Neuronal stem cell (in vitro differentiated cells): ENCODE measurements around the gene DUS1L.

Experiments used
- DNase-seq: peaks from one replicate; pipeline ENCODE4 v3.0.0-alpha.2; 2013; ENCODE audit warnings: low spot score
- H2AFZ ChIP-seq: one replicate; pipeline ENCODE4 v1.6.1; 2013; ENCODE audit warnings: mild to moderate bottlenecking, low read length, inconsistent platforms
- H2AK5ac ChIP-seq: 2 replicates; pipeline ENCODE4 v1.6.1; 2013; ENCODE audit warnings: low read depth, mild to moderate bottlenecking, inconsistent platforms, low read length, moderate library complexity, mixed read lengths
- H2BK120ac ChIP-seq: 2 replicates; pipeline ENCODE4 v1.6.1; 2013; ENCODE audit warnings: low read depth, mild to moderate bottlenecking, inconsistent platforms, low read length, moderate library complexity, mixed read lengths
- H2BK12ac ChIP-seq: one replicate; pipeline ENCODE4 v1.6.1; 2013; ENCODE audit warnings: low read length, inconsistent platforms
- H2BK15ac ChIP-seq: 2 replicates; pipeline ENCODE4 v1.6.1; 2013; ENCODE audit warnings: mild to moderate bottlenecking, low read length, inconsistent platforms, mixed read lengths
- H2BK5ac ChIP-seq: one replicate; pipeline ENCODE4 v1.6.1; 2013; ENCODE audit warnings: inconsistent platforms, mild to moderate bottlenecking, low read length, moderate library complexity
- H3K14ac ChIP-seq: one replicate; pipeline ENCODE4 v1.6.1; 2013; ENCODE audit warnings: low read length, inconsistent platforms
- H3K18ac ChIP-seq: 2 replicates; pipeline ENCODE4 v1.6.1; 2013; ENCODE audit warnings: low read length, inconsistent platforms
- H3K23ac ChIP-seq: 2 replicates; pipeline ENCODE4 v1.6.1; 2013; ENCODE audit warnings: low read depth, mild to moderate bottlenecking, mixed read lengths, low read length, inconsistent platforms; ENCODE audit not compliant: poor library complexity
- H3K27ac ChIP-seq: replicated peaks from 3 replicates; pipeline ENCODE4 v1.5.1; 2013; ENCODE audit warnings: low read length, inconsistent platforms
- H3K27me3 ChIP-seq, 3 experiments: 2 replicates each; pipeline ENCODE4 v1.6.1; 2013; ENCODE audit warnings: low read length in 3 of 3, mild to moderate bottlenecking in 2 of 3, inconsistent platforms in 1 of 3, low read depth in 1 of 3, mixed read lengths in 1 of 3, moderate library complexity in 1 of 3; ENCODE audit not compliant: control insufficient read depth in 3 of 3, insufficient read depth in 3 of 3
- H3K36me3 ChIP-seq, 2 donors: replicated peaks in 1 of 2; 2 replicates each; pipeline ENCODE4 v1.6.1; 2013; ENCODE audit warnings: low read length in 2 of 2; ENCODE audit not compliant: control insufficient read depth in 2 of 2, insufficient read depth in 2 of 2
- H3K4ac ChIP-seq: 2 replicates; pipeline ENCODE4 v1.6.1; 2013; ENCODE audit warnings: inconsistent platforms, mild to moderate bottlenecking, low read length, moderate library complexity
- H3K4me1 ChIP-seq, 2 donors: 1 replicate in 1 of 2; 2 replicates in 1 of 2; pipeline ENCODE4 v1.6.1; 2013; ENCODE audit warnings: low read length in 2 of 2, low read depth in 1 of 2; ENCODE audit not compliant: control insufficient read depth in 2 of 2, insufficient read depth in 1 of 2
- H3K4me2 ChIP-seq: one replicate; pipeline ENCODE4 v1.6.1; 2013; ENCODE audit warnings: mild to moderate bottlenecking, low read length, inconsistent platforms; ENCODE audit not compliant: insufficient read depth, poor library complexity, severe bottlenecking
- H3K4me3 ChIP-seq, 2 donors: 2 replicates each; pipeline ENCODE4 v1.5.1; 2013; ENCODE audit warnings: low read length in 2 of 2, mild to moderate bottlenecking in 2 of 2, inconsistent platforms in 1 of 2, moderate library complexity in 1 of 2
- H3K79me1 ChIP-seq: one replicate; pipeline ENCODE4 v1.6.1; 2013; ENCODE audit warnings: low read depth, mild to moderate bottlenecking, inconsistent platforms, low read length, moderate library complexity
- H3K9ac ChIP-seq: one replicate; pipeline ENCODE4 v1.6.1; 2013; ENCODE audit warnings: mild to moderate bottlenecking, low read depth, low read length, inconsistent platforms; ENCODE audit not compliant: poor library complexity
- H3K9me3 ChIP-seq, 2 donors: replicated peaks in 1 of 2; 2 replicates each; pipeline versions ENCODE3 to v1.6.1; 2013; ENCODE audit warnings: low read length in 2 of 2, mild to moderate bottlenecking in 2 of 2, inconsistent platforms in 1 of 2, low read depth in 1 of 2, mixed read lengths in 1 of 2, moderate library complexity in 1 of 2; ENCODE audit not compliant: control insufficient read depth in 2 of 2, insufficient read depth in 1 of 2
- H4K8ac ChIP-seq: one replicate; pipeline ENCODE4 v1.6.1; 2013; ENCODE audit warnings: low read depth, mild to moderate bottlenecking, inconsistent platforms, low read length, moderate library complexity
- H4K91ac ChIP-seq: one replicate; pipeline ENCODE4 v1.6.1; 2013; ENCODE audit warnings: low read length, low read depth, mild to moderate bottlenecking, inconsistent platforms; ENCODE audit not compliant: poor library complexity
- WGBS, 2 donors: extraction: QIAGEN DNeasy Blood & Tissue Kit; methylation state at CpG; one replicate each; pipeline ENCODE4 v1.1.7; 2013; ENCODE audit warnings: missing lambda C conversion rate in 2 of 2, mixed read lengths in 1 of 2; ENCODE audit not compliant: insufficient read length in 2 of 2, insufficient replicate concordance in 1 of 2; ENCODE audit errors: extremely low coverage in 2 of 2; 5-methylcytosine and 5-hydroxymethylcytosine counted together

Gene DUS1L

DNA sequence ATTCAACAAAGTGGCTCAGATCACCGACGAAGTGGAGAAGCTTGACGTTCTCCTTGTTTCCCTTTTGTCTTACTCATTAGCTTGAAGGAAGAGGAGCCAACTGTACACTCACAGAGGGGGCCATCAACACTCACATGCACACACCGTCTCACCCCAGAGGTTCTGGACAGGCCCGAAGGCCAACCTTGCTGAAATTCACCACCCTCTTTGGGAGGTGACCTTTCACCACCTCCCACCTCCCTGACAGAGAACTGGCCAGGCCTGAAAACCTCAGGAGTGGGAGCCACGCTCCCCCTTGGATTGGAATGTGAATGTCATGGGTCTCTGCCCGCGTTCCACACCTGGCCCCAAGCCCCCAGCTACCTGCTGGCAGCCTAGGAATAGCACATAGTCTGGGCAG is 30.1 kb downstream of the DUS1L start:
- H3K79me1 ChIP-seq = peaks cover 10% of the 10 kb centered on the region
- H3K27ac ChIP-seq = no peak overlapping the region
- H3K23ac ChIP-seq = peak overlapping the region; percentile 97
- no peak overlapping the region for H3K9ac ChIP-seq
- no peak overlapping the region for H3K14ac ChIP-seq
- no peaks in the 10 kb centered on the region for H3K27me3 ChIP-seq
- WGBS, 2 donors = no CpG with 5 or more reads among the region's 8 CpGs
- no peak overlapping the region for H3K18ac ChIP-seq
- peak overlapping the region; percentile 39 for H2BK5ac ChIP-seq
- no peak overlapping the region for H4K8ac ChIP-seq
- H2BK15ac ChIP-seq = no peak overlapping the region
- no peak overlapping the region for H2BK12ac ChIP-seq
- H3K36me3 ChIP-seq = peaks cover 8 to 33% of the 10 kb centered on the region in 2 donors
- H3K4me2 ChIP-seq = no peak overlapping the region
- H3K4me1 ChIP-seq = peaks cover 14 to 22% of the 10 kb centered on the region in 2 donors
- no peak overlapping the region for H4K91ac ChIP-seq
- H2AFZ ChIP-seq = no peak overlapping the region
- H3K9me3 ChIP-seq = no peaks in the 10 kb centered on the region
- peak overlapping the region in 1 of 2 donors; percentile 15 for H3K4me3 ChIP-seq
- no peak overlapping the region for H2BK120ac ChIP-seq
- DNase-seq = no peak
- H3K4ac ChIP-seq = no peak overlapping the region
- peak overlapping the region; percentile 96 for H2AK5ac ChIP-seq

DNA sequence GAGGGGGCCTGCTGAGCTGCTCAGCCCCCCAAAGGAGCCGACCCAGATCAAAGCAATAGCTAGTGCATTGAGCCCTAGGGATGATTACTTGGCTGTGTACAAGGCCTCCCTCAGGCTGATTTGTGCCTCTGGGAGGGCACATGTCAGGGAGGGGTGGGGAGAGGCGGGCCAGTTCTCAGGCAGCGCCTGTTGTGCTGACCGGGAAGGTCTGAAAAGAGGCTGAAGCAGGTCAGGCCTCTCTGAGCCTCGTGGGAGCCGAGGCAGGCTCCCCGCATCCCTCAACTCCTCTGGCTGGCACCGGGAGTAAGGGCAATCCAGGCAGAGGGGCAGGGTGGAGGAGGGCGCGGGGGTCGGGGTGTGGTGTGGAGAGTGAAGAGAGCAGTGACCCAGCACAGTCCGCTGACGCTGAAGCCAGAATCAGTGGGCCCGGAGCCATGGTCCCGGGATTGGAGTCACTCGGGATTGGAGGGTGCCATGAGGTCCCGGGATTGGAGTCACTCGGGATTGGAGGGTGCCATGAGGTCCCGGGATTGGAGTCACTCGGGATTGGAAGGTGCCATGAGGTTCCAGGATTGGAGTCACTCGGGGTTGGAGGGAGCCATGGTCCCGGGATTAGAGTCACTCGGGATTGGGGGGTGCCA is 31.1 kb downstream of the DUS1L start:
- H3K36me3 ChIP-seq = peaks cover 12 to 35% of the 10 kb centered on the region in 2 donors
- no peak overlapping the region for H4K8ac ChIP-seq
- no peak overlapping the region for H3K4ac ChIP-seq
- no peaks in the 10 kb centered on the region for H3K27me3 ChIP-seq
- H3K9ac ChIP-seq = peak overlapping the region; percentile 50
- no peak for DNase-seq
- H3K9me3 ChIP-seq = no peaks in the 10 kb centered on the region
- no peak overlapping the region for H3K4me2 ChIP-seq
- H3K27ac ChIP-seq = no peak overlapping the region
- H2BK120ac ChIP-seq = no peak overlapping the region
- no peak overlapping the region for H2BK5ac ChIP-seq
- peaks cover 14 to 22% of the 10 kb centered on the region in 2 donors for H3K4me1 ChIP-seq
- H2BK15ac ChIP-seq = no peak overlapping the region
- no peak overlapping the region for H3K18ac ChIP-seq
- H3K14ac ChIP-seq = no peak overlapping the region
- no peak overlapping the region for H2BK12ac ChIP-seq
- no CpG with 5 or more reads among the region's 23 CpGs for WGBS, 2 donors
- H3K4me3 ChIP-seq = no peak overlapping the region
- H3K79me1 ChIP-seq = peaks cover 10% of the 10 kb centered on the region
- H4K91ac ChIP-seq = no peak overlapping the region
- no peak overlapping the region for H2AK5ac ChIP-seq
- no peak overlapping the region for H3K23ac ChIP-seq
- H2AFZ ChIP-seq = no peak overlapping the region

DNA sequence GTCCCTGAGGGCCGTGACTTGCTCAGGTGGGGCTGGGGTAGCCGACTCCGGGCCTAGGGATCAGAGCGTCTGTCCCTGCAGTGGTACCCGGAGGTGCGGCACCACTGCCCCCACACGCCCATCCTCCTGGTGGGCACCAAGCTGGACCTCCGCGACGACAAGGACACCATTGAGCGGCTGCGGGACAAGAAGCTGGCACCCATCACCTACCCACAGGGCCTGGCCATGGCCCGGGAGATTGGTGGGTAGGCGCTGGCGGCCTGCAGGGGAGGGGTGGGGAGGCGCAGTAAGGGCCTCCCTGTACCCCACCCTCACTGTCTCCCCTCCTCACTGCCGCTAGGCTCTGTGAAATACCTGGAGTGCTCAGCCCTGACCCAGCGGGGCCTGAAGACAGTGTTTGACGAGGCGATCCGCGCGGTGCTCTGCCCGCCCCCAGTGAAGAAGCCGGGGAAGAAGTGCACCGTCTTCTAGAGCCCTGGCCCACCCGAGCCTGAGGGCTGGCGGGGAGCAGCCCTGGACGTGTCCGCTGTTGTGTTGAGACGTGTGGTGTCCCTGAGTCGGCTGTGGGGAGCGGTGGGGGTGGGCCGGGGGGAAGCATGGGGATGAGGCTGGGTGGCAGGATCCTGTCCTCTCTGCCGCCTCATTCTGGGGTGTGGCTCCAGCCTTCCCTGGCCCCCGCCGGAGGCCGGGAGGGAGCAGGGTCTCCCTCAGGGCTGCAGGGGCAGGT is 32.1 kb downstream of the DUS1L start:
- Histone ChIP-seq H2BK12ac (peak overlapping the region; percentile 22), H3K27me3 (no peaks in the 10 kb centered on the region), H2BK5ac (no peak overlapping the region), H4K8ac (no peak overlapping the region), H4K91ac (no peak overlapping the region), H2BK120ac (peak overlapping the region; percentile 41), H3K9me3 (no peaks in the 10 kb centered on the region), H3K36me3 (peaks cover 20 to 39% of the 10 kb centered on the region in 2 donors), H3K14ac (no peak overlapping the region), H3K79me1 (peaks cover 10% of the 10 kb centered on the region), H3K18ac (no peak overlapping the region), H3K9ac (no peak overlapping the region), H3K4ac (no peak overlapping the region), H2BK15ac (no peak overlapping the region), H3K4me1 (peaks cover 14 to 22% of the 10 kb centered on the region in 2 donors), H3K27ac (no peak overlapping the region), H2AFZ (no peak overlapping the region), H2AK5ac (peak overlapping the region; percentile 5), H3K4me2 (no peak overlapping the region), H3K4me3 (peak overlapping the region in 1 of 2 donors; percentile 14), H3K23ac (no peak overlapping the region)
- DNase-seq = no peak
- WGBS, 2 donors = no CpG with 5 or more reads among the region's 38 CpGs

DNA sequence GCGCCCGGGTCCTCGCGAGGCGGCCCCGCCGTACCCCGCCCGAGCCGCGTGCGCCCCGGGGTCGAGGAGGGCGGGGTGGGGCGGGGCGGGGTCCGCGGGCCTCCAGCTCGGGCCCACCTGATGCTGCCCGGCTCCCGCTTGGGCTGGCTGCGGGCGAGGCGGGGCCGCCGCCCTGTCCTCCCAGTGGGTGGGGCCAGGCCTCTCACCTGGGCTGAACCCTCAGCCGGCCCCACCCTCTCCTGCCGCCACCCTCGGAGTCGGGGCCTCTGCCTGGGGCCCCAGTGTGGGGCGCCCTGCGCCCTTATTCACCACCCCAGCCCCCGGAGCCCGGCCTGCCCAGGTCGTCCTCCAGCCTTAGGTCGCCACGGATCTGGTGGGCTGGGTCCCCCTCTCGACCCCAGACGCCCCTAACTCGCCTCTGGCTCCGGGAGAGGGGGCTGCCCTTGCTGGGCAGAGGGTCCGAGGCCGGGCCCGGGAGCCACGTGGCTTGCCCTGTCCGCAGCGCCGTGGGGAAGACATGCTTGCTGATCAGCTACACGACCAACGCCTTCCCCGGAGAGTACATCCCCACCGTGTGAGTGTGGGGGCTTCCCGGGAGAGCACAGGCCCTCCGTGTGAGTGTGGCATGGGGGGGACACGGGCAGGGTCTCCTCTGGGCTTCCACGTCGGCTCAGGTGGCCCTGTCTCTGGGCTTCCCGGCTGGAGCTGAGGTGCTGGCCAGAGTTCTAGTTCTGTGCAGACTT is 33.5 kb downstream of the DUS1L start:
- Histone ChIP-seq H3K9me3 (no peaks in the 10 kb centered on the region), H2BK5ac (no peak overlapping the region), H3K4me2 (peak overlapping the region; percentile 100), H3K18ac (peak overlapping the region; percentile 94), H3K4ac (no peak overlapping the region), H3K9ac (peak overlapping the region; percentile 82), H3K4me1 (peaks cover 13 to 19% of the 10 kb centered on the region in 2 donors), H2BK120ac (peak overlapping the region; percentile 81), H2BK12ac (no peak overlapping the region), H3K36me3 (peaks cover 28 to 40% of the 10 kb centered on the region in 2 donors), H3K27ac (no peak overlapping the region), H3K79me1 (peaks cover 10% of the 10 kb centered on the region), H4K8ac (no peak overlapping the region), H2AK5ac (peak overlapping the region; percentile 83), H3K14ac (peak overlapping the region; percentile 2), H4K91ac (no peak overlapping the region), H2AFZ (peak overlapping the region; percentile 77), H2BK15ac (peak overlapping the region; percentile 54), H3K27me3 (no peaks in the 10 kb centered on the region), H3K23ac (peak overlapping the region; percentile 80), H3K4me3 (peak overlapping the region; percentile 46 to 79)
- WGBS, 2 donors = no CpG with 5 or more reads among the region's 59 CpGs
- DNase-seq = no peak
